HepG2 (cell line): ENCODE results near the gene TFEB. TPM values are rescaled to one million over a fixed set of nuclear protein-coding genes. Genes with fewer than 3 reads are reported as not detected.

Experiments
- DPF2 ChIP-seq: sonication (generic); formaldehyde crosslinking; IDR thresholded peaks from 2 replicates; pipeline ENCODE4 v1.4.0; 2020; ENCODE audit warnings: mild to moderate bottlenecking, low read depth, missing genetic modification reagents, borderline replicate concordance
- E2F2 ChIP-seq: sonication (generic); formaldehyde crosslinking; IDR thresholded peaks from 2 replicates; pipeline ENCODE4 v1.4.0; 2020; ENCODE audit warnings: missing genetic modification reagents, borderline replicate concordance
- GABPA ChIP-seq, 2 experiments: IDR thresholded peaks; 2 replicates each; pipeline ENCODE4 v1.6.1; 2011 to 2016; ENCODE audit warnings: low read depth in 2 of 2, low read length in 1 of 2, missing biosample characterization in 1 of 2, missing genetic modification characterization in 1 of 2
- PAX8 ChIP-seq: sonication (generic); formaldehyde crosslinking; IDR thresholded peaks from 2 replicates; pipeline ENCODE4 v1.8.0; 2022; ENCODE audit warnings: mild to moderate bottlenecking, missing genetic modification reagents, borderline replicate concordance
- RFX1 ChIP-seq: fragments of 450-650 bp; IDR thresholded peaks from 2 replicates; pipeline ENCODE4 v1.6.1; 2017
- SETDB1 ChIP-seq: sonication (generic); formaldehyde crosslinking; IDR thresholded peaks from 2 replicates; pipeline ENCODE4 v1.5.1; 2020; ENCODE audit warnings: missing genetic modification reagents, mild to moderate bottlenecking, borderline replicate concordance
- TFAP4 ChIP-seq: sonication (generic); IDR thresholded peaks from 2 replicates; pipeline ENCODE4 v1.6.1; 2016; ENCODE audit warnings: low read depth, borderline replicate concordance
- ZMAT5 ChIP-seq: sonication (generic); formaldehyde crosslinking; IDR thresholded peaks from 2 replicates; pipeline ENCODE4 v1.5.0; 2020; ENCODE audit warnings: mild to moderate bottlenecking, low read depth, missing genetic modification reagents, borderline replicate concordance
- ZNF335 ChIP-seq: sonication (generic); formaldehyde crosslinking; IDR thresholded peaks from 2 replicates; pipeline ENCODE4 v1.4.0; 2020; ENCODE audit warnings: missing genetic modification reagents
- ZNF343 ChIP-seq: sonication (generic); formaldehyde crosslinking; IDR thresholded peaks from 2 replicates; pipeline ENCODE4 v1.4.0; 2020; ENCODE audit warnings: mild to moderate bottlenecking, missing genetic modification reagents
- ZNF383 ChIP-seq: sonication (generic); formaldehyde crosslinking; IDR thresholded peaks from 2 replicates; pipeline ENCODE4 v1.4.0; 2020; ENCODE audit warnings: missing genetic modification reagents, mild to moderate bottlenecking, borderline replicate concordance
- ZNF451 ChIP-seq: sonication (generic); formaldehyde crosslinking; IDR thresholded peaks from 2 replicates; pipeline ENCODE4 v1.5.0; 2020; ENCODE audit warnings: mild to moderate bottlenecking, missing genetic modification reagents
- ZNF503 ChIP-seq: sonication (generic); formaldehyde crosslinking; IDR thresholded peaks from 2 replicates; pipeline ENCODE4 v1.4.0; 2020; ENCODE audit warnings: missing genetic modification reagents
- ZNF546 ChIP-seq: sonication (generic); formaldehyde crosslinking; conservative IDR thresholded peaks from 2 replicates; pipeline ENCODE4 v1.8.1; 2023; ENCODE audit warnings: mild to moderate bottlenecking, missing genetic modification reagents
- ZNF589 ChIP-seq: sonication (generic); formaldehyde crosslinking; conservative IDR thresholded peaks from 2 replicates; pipeline ENCODE4 v1.8.0; 2022; ENCODE audit warnings: mild to moderate bottlenecking, moderate library complexity, missing genetic modification reagents
- ZNF891 ChIP-seq: sonication (generic); formaldehyde crosslinking; IDR thresholded peaks from 2 replicates; pipeline ENCODE4 v1.5.0; 2020; ENCODE audit warnings: mild to moderate bottlenecking, missing genetic modification reagents
- polyA plus RNA-seq, 8 experiments: library from polyadenylated mRNA; depleted of rRNA in 3 of 8; stranded (reverse) in 7 of 8; unstranded in 1 of 8; fragments of >200 nt; fragmentation: Illumina TruSeq in 4 of 8; extraction: Trizol in 4 of 8; gene quantifications; 2 replicates each; pipeline versions ENCODE4 v1.2.1 to v1.2.3, GENCODE V29; 2011 to 2016; ENCODE audit warnings: low read depth in 4 of 8, missing spikeins in 1 of 8, mixed read lengths in 1 of 8; ENCODE audit not compliant: insufficient read depth in 1 of 8
- total RNA-seq, 5 experiments: library from RNA; depleted of rRNA; stranded (reverse); fragments of >200 nt; fragmentation: Illumina TruSeq; extraction: Trizol; gene quantifications; 2 replicates each; pipeline ENCODE4 v1.2.3, GENCODE V29; 2016; ENCODE audit warnings: low read depth in 1 of 5
- TF ChIP-seq, protein P1 (sequence below): sonication (generic); formaldehyde crosslinking; IDR thresholded peaks from 2 replicates; pipeline ENCODE4 v1.5.0; 2020; ENCODE audit warnings: missing genetic modification reagents
- TF ChIP-seq, protein P2 (sequence below): sonication (generic); formaldehyde crosslinking; IDR thresholded peaks from 2 replicates; pipeline ENCODE4 v1.4.0; 2020; ENCODE audit warnings: missing genetic modification reagents, borderline replicate concordance
- TF ChIP-seq, protein P3 (sequence below): sonication (generic); formaldehyde crosslinking; IDR thresholded peaks from 2 replicates; pipeline ENCODE4 v1.5.1; 2020; ENCODE audit warnings: missing genetic modification reagents, mild to moderate bottlenecking, borderline replicate concordance

TFEB gene
- total and polyA plus RNA-seq, 2 of the 13 experiments (the other 11 are each of a cell fraction or from before 2014, with no cell fraction given), result 13.3 to 18.7 TPM

DNA sequence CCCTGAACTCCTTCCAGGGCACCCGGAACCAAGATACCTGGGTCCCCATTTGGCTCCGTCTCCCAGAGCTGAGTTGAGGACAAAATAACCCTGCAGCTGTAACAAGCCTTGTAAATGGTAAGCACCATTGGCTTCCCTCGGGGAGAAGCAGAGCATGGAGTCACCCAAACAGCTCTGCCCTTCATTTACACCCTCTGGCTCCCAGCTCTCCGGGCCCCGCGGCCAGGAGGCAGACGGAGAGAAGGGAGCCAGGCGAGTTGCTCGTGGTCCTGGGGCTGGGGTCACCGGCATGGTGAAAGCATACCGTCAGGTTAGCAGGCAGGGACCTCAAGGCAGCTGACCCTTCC, 2.1 kb downstream of the TFEB start (continued):
- TF ChIP-seq, protein P1, sequence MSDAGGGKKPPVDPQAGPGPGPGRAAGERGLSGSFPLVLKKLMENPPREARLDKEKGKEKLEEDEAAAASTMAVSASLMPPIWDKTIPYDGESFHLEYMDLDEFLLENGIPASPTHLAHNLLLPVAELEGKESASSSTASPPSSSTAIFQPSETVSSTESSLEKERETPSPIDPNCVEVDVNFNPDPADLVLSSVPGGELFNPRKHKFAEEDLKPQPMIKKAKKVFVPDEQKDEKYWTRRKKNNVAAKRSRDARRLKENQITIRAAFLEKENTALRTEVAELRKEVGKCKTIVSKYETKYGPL (CRISPR knock-in tag), result no peak
- no peak for TF ChIP-seq ZNF451
- TF ChIP-seq DPF2, result no peak
- no peak for TF ChIP-seq E2F2 (CRISPR knock-in tag)
- TF ChIP-seq ZNF343, result no peak
- no peak for TF ChIP-seq RFX1
- TF ChIP-seq SETDB1, result no peak
- 0 out of 2 replicates have a peak, but pooled peaks have one; percentile 32 for TF ChIP-seq PAX8
- no peak for TF ChIP-seq ZNF503 (CRISPR knock-in tag)
- TF ChIP-seq TFAP4, result no peak
- TF ChIP-seq ZNF546 (CRISPR knock-in tag), result no peak
- TF ChIP-seq ZNF383 (CRISPR knock-in tag), result no peak
- no peak for TF ChIP-seq ZNF589 (CRISPR knock-in tag)
- TF ChIP-seq, protein P2, sequence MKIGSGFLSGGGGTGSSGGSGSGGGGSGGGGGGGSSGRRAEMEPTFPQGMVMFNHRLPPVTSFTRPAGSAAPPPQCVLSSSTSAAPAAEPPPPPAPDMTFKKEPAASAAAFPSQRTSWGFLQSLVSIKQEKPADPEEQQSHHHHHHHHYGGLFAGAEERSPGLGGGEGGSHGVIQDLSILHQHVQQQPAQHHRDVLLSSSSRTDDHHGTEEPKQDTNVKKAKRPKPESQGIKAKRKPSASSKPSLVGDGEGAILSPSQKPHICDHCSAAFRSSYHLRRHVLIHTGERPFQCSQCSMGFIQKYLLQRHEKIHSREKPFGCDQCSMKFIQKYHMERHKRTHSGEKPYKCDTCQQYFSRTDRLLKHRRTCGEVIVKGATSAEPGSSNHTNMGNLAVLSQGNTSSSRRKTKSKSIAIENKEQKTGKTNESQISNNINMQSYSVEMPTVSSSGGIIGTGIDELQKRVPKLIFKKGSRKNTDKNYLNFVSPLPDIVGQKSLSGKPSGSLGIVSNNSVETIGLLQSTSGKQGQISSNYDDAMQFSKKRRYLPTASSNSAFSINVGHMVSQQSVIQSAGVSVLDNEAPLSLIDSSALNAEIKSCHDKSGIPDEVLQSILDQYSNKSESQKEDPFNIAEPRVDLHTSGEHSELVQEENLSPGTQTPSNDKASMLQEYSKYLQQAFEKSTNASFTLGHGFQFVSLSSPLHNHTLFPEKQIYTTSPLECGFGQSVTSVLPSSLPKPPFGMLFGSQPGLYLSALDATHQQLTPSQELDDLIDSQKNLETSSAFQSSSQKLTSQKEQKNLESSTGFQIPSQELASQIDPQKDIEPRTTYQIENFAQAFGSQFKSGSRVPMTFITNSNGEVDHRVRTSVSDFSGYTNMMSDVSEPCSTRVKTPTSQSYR, result no peak
- no peak for TF ChIP-seq ZNF335 (CRISPR knock-in tag)
- TF ChIP-seq ZNF891, result no peak
- TF ChIP-seq, protein P3, sequence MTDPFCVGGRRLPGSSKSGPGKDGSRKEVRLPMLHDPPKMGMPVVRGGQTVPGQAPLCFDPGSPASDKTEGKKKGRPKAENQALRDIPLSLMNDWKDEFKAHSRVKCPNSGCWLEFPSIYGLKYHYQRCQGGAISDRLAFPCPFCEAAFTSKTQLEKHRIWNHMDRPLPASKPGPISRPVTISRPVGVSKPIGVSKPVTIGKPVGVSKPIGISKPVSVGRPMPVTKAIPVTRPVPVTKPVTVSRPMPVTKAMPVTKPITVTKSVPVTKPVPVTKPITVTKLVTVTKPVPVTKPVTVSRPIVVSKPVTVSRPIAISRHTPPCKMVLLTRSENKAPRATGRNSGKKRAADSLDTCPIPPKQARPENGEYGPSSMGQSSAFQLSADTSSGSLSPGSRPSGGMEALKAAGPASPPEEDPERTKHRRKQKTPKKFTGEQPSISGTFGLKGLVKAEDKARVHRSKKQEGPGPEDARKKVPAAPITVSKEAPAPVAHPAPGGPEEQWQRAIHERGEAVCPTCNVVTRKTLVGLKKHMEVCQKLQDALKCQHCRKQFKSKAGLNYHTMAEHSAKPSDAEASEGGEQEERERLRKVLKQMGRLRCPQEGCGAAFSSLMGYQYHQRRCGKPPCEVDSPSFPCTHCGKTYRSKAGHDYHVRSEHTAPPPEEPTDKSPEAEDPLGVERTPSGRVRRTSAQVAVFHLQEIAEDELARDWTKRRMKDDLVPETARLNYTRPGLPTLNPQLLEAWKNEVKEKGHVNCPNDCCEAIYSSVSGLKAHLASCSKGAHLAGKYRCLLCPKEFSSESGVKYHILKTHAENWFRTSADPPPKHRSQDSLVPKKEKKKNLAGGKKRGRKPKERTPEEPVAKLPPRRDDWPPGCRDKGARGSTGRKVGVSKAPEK, result no peak
- no peak for TF ChIP-seq ZMAT5
- TF ChIP-seq GABPA (IDR thresholded peaks at IDR 0.05; ENCODE audit: low read depth, low read length), result no peak
- no peak for TF ChIP-seq GABPA (CRISPR knock-in tag; IDR thresholded peaks at IDR 0.05; ENCODE audit: low read depth)
